ENCODE measurements around the gene ETV6.

ETV6 gene

DNA sequence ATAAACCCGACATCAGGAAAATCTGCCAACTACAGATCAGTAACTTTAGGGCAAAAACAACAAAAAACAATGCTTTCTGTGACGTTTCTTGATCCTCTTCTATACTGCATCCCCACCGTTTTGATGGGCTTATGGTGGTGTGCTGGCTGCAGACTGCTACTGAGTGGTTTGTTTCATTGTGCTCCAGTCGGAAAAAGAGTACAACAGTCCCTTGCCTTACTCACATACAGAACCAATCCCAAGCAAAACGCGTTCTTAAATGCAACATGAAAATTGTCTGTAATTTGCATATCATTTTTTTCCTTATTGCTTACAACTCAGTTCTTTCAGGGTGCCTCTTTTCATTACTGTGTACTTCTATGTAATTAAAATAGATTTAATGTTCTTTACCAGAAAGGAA lies 2.3 kb downstream of the ETV6 start:
- Histone ChIP-seq H3K27me3 (ENCODE audit: insufficient read depth, low read length, poor library complexity, severe bottlenecking) (peaks cover 4% of the 10 kb centered on the region), H3K4me3 (ENCODE audit: low read length, poor library complexity, severe bottlenecking) (peak overlapping the region; percentile 99), H3K9me3 (ENCODE audit: insufficient read depth, low read depth, low read length) (no peaks in the 10 kb centered on the region), H3K9ac (ENCODE audit: low read depth, low read length, poor library complexity, severe bottlenecking) (peak overlapping the region; percentile 100), H3F3A (ENCODE audit: low read depth) (peaks cover 4% of the 10 kb centered on the region; the same call in 1 of the 2 replicates), H3K4me1 (ENCODE audit: insufficient read depth, low read length, poor library complexity, severe bottlenecking) (peaks cover 29% of the 10 kb centered on the region), H3K9me2 (replicated peaks; ENCODE audit: low read depth, low read length) (no peaks in the 10 kb centered on the region), H2AFZ (ENCODE audit: low read length) (no peak overlapping the region), H3K4me2 (ENCODE audit: low read depth, low read length, poor library complexity, severe bottlenecking) (peak overlapping the region; percentile 89), H3K36me3 (ENCODE audit: insufficient read depth, low read length) (no peaks in the 10 kb centered on the region), H4K20me1 (ENCODE audit: insufficient read depth, low read length, poor library complexity, severe bottlenecking) (peaks cover 41% of the 10 kb centered on the region), H3K79me2 (ENCODE audit: insufficient read depth, low read length) (peaks cover 70% of the 10 kb centered on the region)
- TF ChIP-seq, protein P1, sequence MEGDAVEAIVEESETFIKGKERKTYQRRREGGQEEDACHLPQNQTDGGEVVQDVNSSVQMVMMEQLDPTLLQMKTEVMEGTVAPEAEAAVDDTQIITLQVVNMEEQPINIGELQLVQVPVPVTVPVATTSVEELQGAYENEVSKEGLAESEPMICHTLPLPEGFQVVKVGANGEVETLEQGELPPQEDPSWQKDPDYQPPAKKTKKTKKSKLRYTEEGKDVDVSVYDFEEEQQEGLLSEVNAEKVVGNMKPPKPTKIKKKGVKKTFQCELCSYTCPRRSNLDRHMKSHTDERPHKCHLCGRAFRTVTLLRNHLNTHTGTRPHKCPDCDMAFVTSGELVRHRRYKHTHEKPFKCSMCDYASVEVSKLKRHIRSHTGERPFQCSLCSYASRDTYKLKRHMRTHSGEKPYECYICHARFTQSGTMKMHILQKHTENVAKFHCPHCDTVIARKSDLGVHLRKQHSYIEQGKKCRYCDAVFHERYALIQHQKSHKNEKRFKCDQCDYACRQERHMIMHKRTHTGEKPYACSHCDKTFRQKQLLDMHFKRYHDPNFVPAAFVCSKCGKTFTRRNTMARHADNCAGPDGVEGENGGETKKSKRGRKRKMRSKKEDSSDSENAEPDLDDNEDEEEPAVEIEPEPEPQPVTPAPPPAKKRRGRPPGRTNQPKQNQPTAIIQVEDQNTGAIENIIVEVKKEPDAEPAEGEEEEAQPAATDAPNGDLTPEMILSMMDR (conservative IDR thresholded peaks at IDR 0.05; ENCODE audit: low read length) = no peak
- no peak for TF ChIP-seq EZH2phosphoT487 (IDR thresholded peaks at IDR 0.05; ENCODE audit: borderline replicate concordance)

DNA sequence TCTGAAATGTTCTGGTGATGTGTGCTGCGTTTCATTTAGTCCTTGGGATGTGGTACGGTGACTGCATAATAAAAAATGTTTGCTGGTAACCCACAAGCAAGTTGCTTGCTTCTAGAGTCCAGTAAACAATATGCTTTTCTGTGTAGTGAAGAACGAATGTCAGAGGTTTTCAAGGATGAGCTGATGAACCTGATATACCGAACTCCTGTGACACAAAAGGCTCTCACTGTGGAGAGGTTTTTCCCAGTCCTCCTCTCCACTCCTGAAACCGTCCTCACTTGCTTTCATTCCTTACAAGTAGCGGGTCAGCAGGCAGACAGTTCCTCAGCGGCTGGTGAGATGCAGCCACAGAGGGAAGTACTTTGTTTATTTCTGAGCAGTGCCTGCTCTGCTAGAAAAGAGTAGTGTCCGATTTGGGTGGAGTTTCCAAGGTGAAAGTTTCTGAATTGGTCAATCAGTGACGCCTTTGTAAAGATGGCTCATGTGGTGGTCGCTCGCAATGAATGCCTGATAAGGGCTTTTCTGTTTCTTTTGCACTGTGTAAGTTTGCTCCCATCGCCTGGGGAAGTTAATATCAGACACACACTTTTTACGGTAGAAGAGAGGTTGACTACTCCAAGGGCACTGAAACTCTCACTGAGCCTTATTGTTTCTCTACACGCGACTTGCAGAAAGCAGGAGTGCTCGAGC lies 3.0 kb downstream of the ETV6 start:
- no peak overlapping the region for H2AFZ ChIP-seq (ENCODE audit: low read length)
- TF ChIP-seq, protein P1 (conservative IDR thresholded peaks at IDR 0.05; ENCODE audit: low read length) = no peak
- H3K9me3 ChIP-seq (ENCODE audit: insufficient read depth, low read depth, low read length) = no peaks in the 10 kb centered on the region
- peaks cover 4% of the 10 kb centered on the region; the same call in 1 of the 2 replicates for H3F3A ChIP-seq (ENCODE audit: low read depth)
- peaks cover 43% of the 10 kb centered on the region for H4K20me1 ChIP-seq (ENCODE audit: insufficient read depth, low read length, poor library complexity, severe bottlenecking)
- H3K9me2 ChIP-seq (replicated peaks; ENCODE audit: low read depth, low read length) = no peaks in the 10 kb centered on the region
- peak overlapping the region; percentile 89 for H3K4me2 ChIP-seq (ENCODE audit: low read depth, low read length, poor library complexity, severe bottlenecking)
- peaks cover 77% of the 10 kb centered on the region for H3K79me2 ChIP-seq (ENCODE audit: insufficient read depth, low read length)
- H3K27me3 ChIP-seq (ENCODE audit: insufficient read depth, low read length, poor library complexity, severe bottlenecking) = peaks cover 4% of the 10 kb centered on the region
- H3K36me3 ChIP-seq (ENCODE audit: insufficient read depth, low read length) = no peaks in the 10 kb centered on the region
- H3K9ac ChIP-seq (ENCODE audit: low read depth, low read length, poor library complexity, severe bottlenecking) = peak overlapping the region; percentile 100
- H3K4me1 ChIP-seq (ENCODE audit: insufficient read depth, low read length, poor library complexity, severe bottlenecking) = peaks cover 37% of the 10 kb centered on the region
- peak overlapping the region; percentile 99 for H3K4me3 ChIP-seq (ENCODE audit: low read length, poor library complexity, severe bottlenecking)

DNA sequence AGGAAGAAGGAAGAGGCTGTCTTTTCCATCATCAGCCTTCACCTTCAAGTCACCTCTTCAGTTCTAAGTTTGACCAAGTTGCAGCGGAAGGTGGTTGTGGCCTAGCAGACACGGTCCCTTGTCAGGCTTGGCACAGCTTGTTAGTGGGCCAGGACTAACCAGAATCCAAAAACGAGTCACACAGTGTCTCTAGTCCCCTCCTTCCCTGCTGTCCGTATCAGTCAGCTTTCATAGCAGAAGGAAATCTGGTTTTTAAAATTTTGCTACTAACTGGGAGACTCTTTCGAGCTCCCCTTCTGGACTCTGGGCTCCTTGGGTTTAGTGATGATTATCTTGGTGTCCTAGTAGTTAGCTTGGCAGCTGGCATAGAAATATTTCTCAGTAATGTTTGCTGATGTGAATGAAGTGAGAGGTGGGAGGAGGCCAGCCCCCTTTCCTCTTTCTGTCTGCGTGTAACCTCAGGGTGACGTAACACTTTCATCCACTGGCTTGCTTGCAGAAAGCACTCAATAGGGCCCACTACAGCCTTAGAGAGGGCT lies 3.8 kb downstream of the ETV6 start:
- TF ChIP-seq EZH2phosphoT487 (IDR thresholded peaks at IDR 0.05; ENCODE audit: borderline replicate concordance) = no peak
- TF ChIP-seq, protein P1 (conservative IDR thresholded peaks at IDR 0.05; ENCODE audit: low read length) = no peak
- peak overlapping the region; percentile 100 for H3K9ac ChIP-seq (ENCODE audit: low read depth, low read length, poor library complexity, severe bottlenecking)

More for the DNA sequence above, 3.8 kb downstream of the ETV6 start:
- H3K27me3 ChIP-seq (ENCODE audit: insufficient read depth, low read length, poor library complexity, severe bottlenecking) = peaks cover 4% of the 10 kb centered on the region
- peaks cover 4% of the 10 kb centered on the region; the same call in 1 of the 2 replicates for H3F3A ChIP-seq (ENCODE audit: low read depth)
- H3K4me3 ChIP-seq (ENCODE audit: low read length, poor library complexity, severe bottlenecking) = peak overlapping the region; percentile 99
- H3K79me2 ChIP-seq (ENCODE audit: insufficient read depth, low read length) = peaks cover 85% of the 10 kb centered on the region
- H3K4me1 ChIP-seq (ENCODE audit: insufficient read depth, low read length, poor library complexity, severe bottlenecking) = peaks cover 39% of the 10 kb centered on the region
- no peak overlapping the region for H2AFZ ChIP-seq (ENCODE audit: low read length)
- peaks cover 50% of the 10 kb centered on the region for H4K20me1 ChIP-seq (ENCODE audit: insufficient read depth, low read length, poor library complexity, severe bottlenecking)
- H3K9me3 ChIP-seq (ENCODE audit: insufficient read depth, low read depth, low read length) = no peaks in the 10 kb centered on the region
- H3K36me3 ChIP-seq (ENCODE audit: insufficient read depth, low read length) = no peaks in the 10 kb centered on the region; the same call in 1 of the 2 replicates
- H3K4me2 ChIP-seq (ENCODE audit: low read depth, low read length, poor library complexity, severe bottlenecking) = peak overlapping the region; percentile 89
- H3K9me2 ChIP-seq (replicated peaks; ENCODE audit: low read depth, low read length) = no peaks in the 10 kb centered on the region
